Left lobe of liver (tissue), 2 donors: ENCODE results near the gene PLAAT4. TPM values are rescaled to one million over a fixed set of nuclear protein-coding genes. Genes with fewer than 3 reads are reported as not detected.

Experiments used
- ATAC-seq: fragments of 200-7000 bp; cut with Tn5 transposase; one replicate; pipeline ENCODE4 v1.9.1; 2020; ENCODE audit warnings: mild to moderate bottlenecking, moderate library complexity
- DNase-seq: peaks from one replicate; pipeline ENCODE4 v3.0.0-alpha.2; 2020; ENCODE audit warnings: low spot score
- total RNA-seq: library from RNA; stranded (reverse); gene quantifications from one replicate; pipeline ENCODE4 v1.2.1, GENCODE V29; 2021
- donor health status: DM: no; HTN: no; CAD: no; lungs with moderate emphysema.
- donor health status: DM: no; HTN: yes; CAD: no.

The PLAAT4 gene
- total RNA-seq = 47.6 TPM

DNA sequence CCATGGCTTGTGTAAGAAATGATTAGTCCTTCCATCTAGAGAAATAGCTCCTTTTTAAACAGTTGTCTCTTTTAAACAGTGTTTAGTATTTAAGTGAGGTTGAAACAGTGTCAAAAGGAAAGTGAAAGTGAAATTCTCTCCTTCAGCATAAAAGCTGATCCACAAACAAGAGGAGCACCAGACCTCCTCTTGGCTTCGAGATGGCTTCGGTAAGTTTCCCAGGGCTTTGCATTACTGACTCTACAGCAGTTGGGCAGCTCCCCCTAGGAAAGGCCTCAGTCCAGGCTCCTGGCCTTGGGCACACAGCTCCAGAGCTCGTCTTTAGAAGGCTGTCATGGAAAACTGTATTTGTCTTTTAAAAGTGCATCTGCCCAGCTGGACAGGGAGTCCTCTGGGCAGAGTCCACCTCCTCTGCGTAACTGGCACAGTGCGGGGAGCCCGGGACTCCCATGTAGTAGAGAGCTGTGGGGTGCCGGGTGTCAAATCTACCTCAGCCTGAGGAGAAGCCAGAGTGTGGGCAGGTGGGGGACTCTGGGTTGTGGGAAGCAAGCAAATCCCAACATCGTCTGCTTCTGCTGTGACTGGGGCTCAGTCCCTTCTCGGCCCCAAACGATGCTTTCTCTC lies at the start of gene PLAAT4:
Gene PLAAT4 (plus strand): TSS at position 140 of the 624 bp plus-strand sequence. CDS start 61 bp downstream, at position 201.
- peak; percentile 87 for DNase-seq
- peak; percentile 86 for ATAC-seq

- ATAC-seq (no peak), DNase-seq (no peak)
These were observed 47.8 kb upstream of the PLAAT4 start for GRCh38 chr11:63488789-63489188.

DNA sequence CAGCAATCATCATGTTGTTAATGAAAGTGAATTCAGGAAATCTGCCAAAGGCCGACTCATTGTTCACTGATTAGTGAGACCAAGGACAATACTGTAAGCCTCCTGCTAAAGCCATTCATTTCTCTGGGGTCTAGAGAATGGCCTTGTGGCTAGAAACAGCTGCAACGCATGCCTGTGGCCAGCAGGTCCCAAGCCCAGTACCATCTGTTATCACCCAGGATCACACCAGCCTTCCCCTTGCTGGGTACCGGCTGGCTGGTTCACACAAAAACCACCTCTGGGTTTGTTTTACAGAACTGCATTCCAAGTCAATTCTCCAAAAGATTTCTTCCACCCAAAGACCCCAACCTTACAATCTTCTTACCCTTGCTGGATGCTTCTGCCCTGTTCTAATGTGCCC lies 46.7 kb upstream of the PLAAT4 start:
- DNase-seq (no peak), ATAC-seq (no peak)

GRCh38 chr11:63490551-63491239 lies 45.9 kb upstream of the PLAAT4 start, which contains the start of gene PLAAT5:
PLAAT5 (minus strand) TSS chr11:63491167; CDS start chr11:63491034, 133 bp downstream.
- DNase-seq (no peak), ATAC-seq (peak; percentile 56)

DNA sequence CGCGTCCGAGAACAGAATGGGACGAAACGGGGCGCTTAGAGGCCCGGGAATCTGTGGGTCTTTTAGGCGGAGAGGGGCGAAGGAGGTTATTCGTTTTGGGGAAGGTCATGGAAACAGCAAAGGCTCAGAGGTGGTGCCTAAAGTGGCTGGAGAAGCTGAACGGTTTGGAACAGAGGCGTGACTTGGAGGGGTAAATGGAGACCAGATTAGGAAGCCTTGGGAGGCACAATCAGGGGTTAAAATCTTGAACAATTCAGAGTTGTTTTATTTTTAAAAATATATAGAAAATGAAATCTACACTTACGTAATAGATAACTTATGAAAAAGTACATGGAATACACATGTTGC lies 45.4 kb upstream of the PLAAT4 start:
- DNase-seq (no peak), ATAC-seq (no peak)

- ATAC-seq (peak; percentile 53), DNase-seq (no peak)
These were observed 44.8 kb upstream of the PLAAT4 start for GRCh38 chr11:63491636-63492372.

DNA sequence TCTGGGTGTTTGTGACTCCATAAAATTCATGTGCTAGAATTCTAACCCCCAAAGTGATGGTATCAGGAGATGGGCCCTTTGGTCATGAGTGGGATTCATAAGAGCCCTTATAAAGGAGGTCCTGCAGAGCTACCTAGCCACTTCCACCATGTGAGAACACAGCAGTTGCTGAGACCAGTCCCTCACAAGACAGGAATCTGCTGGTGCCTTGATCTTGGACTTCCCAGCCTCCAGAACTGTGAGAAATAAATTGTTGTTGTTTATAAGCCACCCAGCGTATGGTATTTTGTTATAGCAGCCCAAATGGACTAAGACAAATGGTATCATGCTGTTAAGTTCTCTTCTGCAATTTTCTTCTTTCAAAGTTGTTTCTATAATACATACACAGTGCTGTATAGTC lies 44.2 kb upstream of the PLAAT4 start:
- no peak for ATAC-seq
- DNase-seq = no peak

DNA sequence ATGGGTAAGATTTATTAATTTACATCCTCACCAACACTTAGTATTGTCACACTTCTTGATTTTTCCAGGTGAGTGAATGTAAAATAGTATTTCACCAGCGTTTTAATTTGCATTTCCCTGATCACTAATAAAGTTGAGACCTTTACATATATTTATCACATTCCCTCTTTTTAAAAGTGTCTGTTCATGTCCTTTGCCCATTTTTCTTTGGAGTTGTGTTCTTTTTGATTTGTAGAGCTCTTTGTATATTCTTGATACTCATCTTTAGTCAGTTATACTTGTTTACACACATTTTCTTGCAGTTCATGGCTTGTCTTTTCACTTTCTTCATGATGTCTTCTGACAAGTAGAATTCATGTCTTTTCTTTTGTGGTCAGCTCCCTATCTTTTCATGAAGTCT lies 43.5 kb upstream of the PLAAT4 start:
- DNase-seq = no peak

DNA sequence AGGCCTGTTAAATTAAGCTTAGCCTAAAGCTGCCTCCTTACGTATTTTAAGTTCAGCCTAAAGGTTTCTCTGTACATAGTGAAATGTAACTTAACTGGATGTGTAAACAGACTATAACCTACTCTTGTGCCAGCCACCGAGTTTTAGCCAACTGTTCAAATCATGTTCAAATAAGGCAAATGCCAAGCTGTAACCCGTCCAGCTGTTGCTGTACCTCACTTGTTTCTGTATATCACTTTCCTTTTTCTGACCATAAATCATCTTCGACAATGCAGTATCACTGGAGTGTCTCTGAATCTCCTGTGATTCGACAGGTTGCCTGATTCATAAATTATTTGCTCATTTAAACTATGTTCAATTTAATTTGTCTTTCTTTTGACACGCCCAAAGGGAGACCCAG lies 41.6 kb upstream of the PLAAT4 start:
- DNase-seq (no peak), ATAC-seq (peak; percentile 88)

More for the DNA sequence above, 43.5 kb upstream of the PLAAT4 start:
- ATAC-seq = no peak

- DNase-seq (no peak), ATAC-seq (no peak)
These were observed 36.7 kb upstream of the PLAAT4 start for GRCh38 chr11:63499874-63500273.

DNA sequence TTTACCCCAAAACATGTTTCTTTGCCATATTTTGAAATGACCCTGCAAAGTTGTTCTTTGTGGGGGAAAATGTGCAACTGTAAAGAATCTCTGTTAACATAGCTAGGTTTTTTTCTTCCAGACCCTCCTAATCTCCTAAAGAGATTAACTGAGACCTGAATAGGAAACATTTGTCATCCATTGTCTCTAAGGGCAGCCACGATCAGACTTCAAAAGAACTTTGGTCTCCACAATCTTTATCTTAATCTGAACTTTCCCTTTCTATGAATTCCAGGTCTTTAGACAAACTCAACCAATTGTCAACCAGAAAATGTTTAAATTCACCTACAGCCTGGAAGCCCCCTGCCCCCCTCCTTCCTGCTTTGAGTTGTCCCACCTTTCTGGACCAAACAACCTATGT lies 35.4 kb upstream of the PLAAT4 start:
- no peak for DNase-seq
- ATAC-seq = no peak

GRCh38 chr11:63502252-63502820 lies 34.3 kb upstream of the PLAAT4 start:
- ATAC-seq = no peak
- no peak for DNase-seq

DNA sequence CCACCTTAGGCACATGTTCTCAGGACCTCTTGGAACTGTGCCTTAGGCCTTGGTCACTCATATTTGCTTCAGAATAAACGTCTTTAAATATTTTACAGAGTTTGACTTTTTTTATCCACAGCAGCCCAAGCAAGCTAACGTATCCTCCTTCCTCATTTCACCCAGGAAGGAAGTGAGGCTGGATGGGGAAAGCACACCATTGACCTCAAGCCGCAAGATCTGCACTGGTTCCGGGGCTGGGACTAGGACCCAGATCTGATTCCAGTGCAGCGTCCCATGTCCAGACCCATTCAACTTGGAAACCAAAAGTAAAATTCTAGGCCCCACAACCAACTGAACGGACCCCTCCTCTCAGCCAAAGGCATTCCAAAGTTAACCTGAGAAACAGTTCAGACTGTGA lies 33.1 kb upstream of the PLAAT4 start:
- ATAC-seq = no peak
- no peak for DNase-seq

DNA sequence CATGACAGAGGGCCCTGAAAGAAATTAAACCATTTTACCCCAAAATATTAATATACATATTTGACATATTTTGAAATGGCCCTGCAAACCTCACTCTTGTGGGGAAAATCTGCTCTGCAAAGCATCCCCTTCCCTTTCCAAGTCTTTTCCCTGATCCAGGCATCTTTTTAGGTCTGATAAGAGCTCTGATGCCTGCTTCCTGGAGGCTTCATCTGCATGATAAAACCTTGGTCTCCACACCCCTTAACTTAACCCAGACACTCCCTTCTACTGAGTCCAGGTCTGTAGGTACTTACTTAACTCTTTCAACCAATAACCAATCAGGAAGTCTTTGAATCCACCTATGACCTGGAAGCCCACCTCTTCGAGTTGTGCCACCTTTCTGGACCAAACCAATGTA lies 32.6 kb upstream of the PLAAT4 start:
- ATAC-seq = no peak
- no peak for DNase-seq

- peak; percentile 95 for DNase-seq
- ATAC-seq = peak; percentile 81
These were observed 31.5 kb upstream of the PLAAT4 start for GRCh38 chr11:63504933-63505586.

DNA sequence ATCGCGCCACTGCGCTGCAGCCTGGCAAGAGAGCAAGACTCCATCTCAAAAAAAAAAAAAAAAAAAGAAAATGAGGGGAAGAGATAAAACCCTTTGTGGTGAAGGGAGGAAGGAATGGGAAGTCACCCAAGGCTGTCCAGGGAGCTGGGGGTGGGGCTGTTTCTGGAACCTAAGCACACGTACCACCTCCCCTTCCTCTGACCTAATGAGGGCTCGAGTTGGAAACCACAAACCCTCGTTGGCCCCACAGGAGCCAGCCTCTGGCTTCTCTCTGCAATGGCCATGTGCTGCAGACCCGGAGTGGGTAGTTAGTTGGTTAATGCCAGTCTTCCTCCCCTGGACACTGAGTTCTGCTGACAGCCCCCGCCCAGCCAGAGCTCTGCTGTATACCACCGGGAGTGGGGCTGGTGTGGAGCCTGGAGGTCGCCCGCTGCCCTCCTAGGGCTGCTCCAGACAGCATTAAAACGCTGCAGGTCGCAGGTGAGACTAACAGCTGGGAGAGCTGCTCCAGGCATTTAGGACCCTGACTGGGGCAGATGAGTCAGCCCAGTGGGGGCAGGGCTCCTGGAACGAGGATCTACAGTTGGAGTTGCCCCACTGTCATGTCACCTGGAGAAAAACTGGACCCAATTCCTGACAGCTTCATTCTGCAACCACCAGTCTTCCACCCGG lies 30.6 kb upstream of the PLAAT4 start, which contains the start of gene LGALS12:
Gene LGALS12 (plus strand): TSS at position 228 of the 672 bp plus-strand sequence. CDS start 375 bp downstream, at position 603.
- no peak for ATAC-seq
- no peak for DNase-seq

DNA sequence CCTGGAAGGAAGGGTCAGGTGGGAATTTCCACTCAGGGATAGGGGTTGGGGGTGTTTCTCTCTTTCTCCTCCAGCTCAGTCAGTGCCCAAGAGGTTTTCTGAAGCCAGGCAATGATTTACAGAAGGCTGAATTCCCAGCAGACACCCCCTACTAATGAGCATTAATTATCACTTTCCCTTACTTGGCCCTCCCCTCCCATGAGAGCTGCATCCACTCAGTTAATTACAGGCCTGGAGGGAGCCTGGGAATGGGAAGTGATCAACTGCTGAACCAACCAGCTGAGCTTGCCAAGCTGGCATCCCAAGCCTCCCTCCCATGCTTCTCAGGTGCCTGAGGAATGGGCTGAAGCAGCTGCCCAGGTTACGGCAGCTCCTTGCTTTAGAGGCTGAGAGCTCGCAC lies 29.7 kb upstream of the PLAAT4 start:
- ATAC-seq (no peak), DNase-seq (no peak)

DNA sequence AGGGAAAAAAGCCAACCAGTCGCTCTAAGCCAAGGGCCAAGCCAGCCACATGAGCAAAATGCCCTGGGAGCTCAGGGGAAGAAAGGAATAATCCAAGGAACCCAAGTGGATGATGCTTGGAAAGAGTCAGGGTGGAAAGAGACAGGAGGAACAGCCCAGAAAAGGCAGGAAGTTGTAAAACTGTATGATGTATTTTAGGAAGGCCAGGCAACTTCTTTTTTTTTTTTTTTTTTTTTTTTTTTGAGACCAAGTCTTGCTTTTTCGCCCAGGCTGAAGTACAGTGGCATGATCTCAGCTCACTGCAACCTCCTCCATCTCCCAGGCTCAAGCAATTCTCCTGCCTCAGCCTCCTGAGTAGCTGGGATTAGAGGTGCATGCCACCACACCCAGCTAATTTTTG lies 29.1 kb upstream of the PLAAT4 start:
- DNase-seq (no peak), ATAC-seq (no peak)

DNA sequence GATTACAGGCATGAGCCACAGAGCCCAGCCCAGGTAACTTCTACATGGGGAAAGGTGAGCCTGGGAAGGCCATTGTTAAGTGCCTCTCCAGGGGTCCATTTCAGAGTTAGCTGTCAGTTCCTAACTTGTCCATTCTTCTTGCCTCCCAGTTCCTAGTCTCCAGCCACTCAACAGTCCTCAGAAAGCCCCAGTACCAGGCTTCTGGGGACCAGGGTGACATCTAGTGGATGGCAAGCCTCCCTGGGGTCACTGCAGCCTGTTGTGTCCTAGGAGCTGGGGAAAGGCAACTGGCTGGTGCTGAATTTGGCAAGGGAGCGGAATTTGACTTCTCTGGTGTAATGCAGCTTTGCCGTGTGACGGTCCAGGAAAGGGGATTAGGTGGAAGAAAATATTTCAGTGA lies 28.6 kb upstream of the PLAAT4 start:
- DNase-seq (peak; percentile 86), ATAC-seq (peak; percentile 81)

DNA sequence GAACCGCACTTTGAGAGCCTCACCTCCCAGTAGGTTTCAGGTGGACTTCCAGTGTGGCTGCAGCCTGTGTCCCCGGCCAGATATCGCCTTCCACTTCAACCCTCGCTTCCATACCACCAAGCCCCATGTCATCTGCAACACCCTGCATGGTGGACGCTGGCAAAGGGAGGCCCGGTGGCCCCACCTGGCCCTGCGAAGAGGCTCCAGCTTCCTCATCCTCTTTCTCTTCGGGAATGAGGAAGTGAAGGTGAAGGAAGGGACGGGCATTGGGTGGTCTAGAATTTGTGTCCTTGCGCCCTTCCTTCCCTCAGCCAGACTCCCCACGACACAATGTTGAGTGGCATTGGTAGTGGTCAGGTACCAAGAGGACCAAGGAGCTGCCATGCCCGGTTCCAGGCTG lies 27.9 kb upstream of the PLAAT4 start:
- ATAC-seq = no peak
- DNase-seq = no peak
